Measurements from ENCODE around the gene INPP5K. TPM values are rescaled to one million over a fixed set of nuclear protein-coding genes. Genes with fewer than 3 reads are reported as not detected.
"Not testable (repeated sequence)": the region's sequence is repeated elsewhere in the genome, so short reads cannot be mapped to it uniquely, and the experiment has no call there.

The INPP5K gene
- total RNA-seq, 3 donors from 2014 or later = 43.7 to 49.9 (median 47.6) TPM

DNA sequence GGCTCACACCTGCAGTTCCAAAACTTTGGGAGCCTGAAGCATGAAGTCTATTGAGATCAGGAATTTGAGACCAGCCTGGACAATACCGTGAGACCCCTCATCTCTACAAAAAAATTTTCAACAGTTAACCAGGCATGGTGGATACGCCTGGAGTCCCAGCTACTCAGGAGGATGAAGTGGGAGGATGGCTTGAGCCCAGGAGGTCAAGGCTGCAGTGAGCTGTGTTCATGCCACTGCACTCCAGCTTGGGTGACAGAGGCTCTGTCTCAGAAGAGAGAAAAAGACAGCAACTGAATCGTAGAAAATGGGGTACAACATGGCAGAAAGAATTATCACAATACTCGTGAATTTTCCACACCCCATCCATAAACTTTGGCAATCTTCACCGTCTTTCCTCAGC is 63.6 kb downstream of the INPP5K start:
- intact Hi-C loops (cut with DNase I, micrococcal nuclease) = no loop called here
- H3K36me3 ChIP-seq (ENCODE audit: low read depth) = no peaks in the 10 kb centered on the region
- no peaks in the 10 kb centered on the region for H3K9me3 ChIP-seq
- H3K4me3 ChIP-seq = no peak overlapping the region
- H3K4me1 ChIP-seq (ENCODE audit: low read depth) = peaks cover 49% of the 10 kb centered on the region
- TF ChIP-seq, protein P1, sequence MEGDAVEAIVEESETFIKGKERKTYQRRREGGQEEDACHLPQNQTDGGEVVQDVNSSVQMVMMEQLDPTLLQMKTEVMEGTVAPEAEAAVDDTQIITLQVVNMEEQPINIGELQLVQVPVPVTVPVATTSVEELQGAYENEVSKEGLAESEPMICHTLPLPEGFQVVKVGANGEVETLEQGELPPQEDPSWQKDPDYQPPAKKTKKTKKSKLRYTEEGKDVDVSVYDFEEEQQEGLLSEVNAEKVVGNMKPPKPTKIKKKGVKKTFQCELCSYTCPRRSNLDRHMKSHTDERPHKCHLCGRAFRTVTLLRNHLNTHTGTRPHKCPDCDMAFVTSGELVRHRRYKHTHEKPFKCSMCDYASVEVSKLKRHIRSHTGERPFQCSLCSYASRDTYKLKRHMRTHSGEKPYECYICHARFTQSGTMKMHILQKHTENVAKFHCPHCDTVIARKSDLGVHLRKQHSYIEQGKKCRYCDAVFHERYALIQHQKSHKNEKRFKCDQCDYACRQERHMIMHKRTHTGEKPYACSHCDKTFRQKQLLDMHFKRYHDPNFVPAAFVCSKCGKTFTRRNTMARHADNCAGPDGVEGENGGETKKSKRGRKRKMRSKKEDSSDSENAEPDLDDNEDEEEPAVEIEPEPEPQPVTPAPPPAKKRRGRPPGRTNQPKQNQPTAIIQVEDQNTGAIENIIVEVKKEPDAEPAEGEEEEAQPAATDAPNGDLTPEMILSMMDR (IDR thresholded peaks at IDR 0.05) = no peak
- no peak for DNase-seq
- no peak for ATAC-seq

DNA sequence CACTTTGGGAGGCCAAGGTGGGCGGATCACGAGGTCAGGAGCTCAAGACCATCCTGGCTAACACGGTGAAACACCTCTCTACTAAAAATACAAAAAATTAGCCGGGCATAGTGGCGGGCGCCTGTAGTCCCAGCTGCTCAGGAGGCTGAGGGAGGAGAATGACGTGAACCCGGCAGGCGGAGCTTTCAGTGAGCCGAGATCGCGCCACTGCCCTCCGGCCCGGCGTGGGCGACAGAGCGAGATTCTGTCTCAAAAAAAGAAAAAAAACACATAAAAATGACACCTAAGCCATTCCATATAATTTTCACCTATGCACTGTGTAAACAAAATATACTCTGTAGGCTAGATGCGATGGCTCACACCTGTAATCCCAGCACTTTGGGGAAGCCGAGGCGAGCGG is 66.2 kb downstream of the INPP5K start:
- intact Hi-C loops (cut with DNase I, micrococcal nuclease); H3K36me3 ChIP-seq (ENCODE audit: low read depth); H3K4me3 ChIP-seq; ATAC-seq; DNase-seq; H3K9me3 ChIP-seq: not testable (repeated sequence)
- peaks cover 52% of the 10 kb centered on the region for H3K4me1 ChIP-seq (ENCODE audit: low read depth)

DNA sequence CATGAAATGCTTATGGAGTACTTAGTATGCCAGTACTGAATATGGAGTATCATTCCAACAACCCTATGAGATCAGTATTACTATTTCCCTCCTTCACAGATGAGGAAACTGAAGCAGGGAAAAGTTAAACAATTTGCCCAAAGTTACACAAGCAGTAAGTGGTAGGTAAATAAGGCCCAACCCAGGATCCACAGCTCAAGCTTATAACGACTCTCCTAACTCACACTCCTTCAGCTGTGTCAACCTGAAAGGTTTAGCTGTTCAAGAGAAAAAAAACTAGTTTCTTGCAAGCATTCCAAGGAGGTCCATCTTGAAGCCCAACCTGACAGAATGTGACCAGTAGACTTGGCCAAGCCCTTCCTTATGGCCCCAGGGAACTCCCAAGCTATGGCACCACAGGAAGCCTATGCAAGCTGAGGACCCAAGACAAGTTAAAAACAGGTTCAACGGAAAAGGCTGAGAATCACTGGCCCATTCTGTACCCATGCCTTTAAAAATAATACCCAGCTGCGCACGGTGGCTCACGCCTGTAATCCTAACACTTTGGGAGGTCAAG is 66.9 kb downstream of the INPP5K start:
- intact Hi-C loops (cut with DNase I, micrococcal nuclease) = no loop called here
- DNase-seq (peak in 1 of 3 donors; percentile 28), ATAC-seq (peak; percentile 78)
- TF ChIP-seq, protein P1 (IDR thresholded peaks at IDR 0.05) = no peak
- Histone ChIP-seq H3K4me1 (ENCODE audit: low read depth) (peaks cover 48% of the 10 kb centered on the region), H3K9me3 (no peaks in the 10 kb centered on the region), H3K4me3 (no peak overlapping the region), H3K36me3 (ENCODE audit: low read depth) (no peaks in the 10 kb centered on the region)

DNA sequence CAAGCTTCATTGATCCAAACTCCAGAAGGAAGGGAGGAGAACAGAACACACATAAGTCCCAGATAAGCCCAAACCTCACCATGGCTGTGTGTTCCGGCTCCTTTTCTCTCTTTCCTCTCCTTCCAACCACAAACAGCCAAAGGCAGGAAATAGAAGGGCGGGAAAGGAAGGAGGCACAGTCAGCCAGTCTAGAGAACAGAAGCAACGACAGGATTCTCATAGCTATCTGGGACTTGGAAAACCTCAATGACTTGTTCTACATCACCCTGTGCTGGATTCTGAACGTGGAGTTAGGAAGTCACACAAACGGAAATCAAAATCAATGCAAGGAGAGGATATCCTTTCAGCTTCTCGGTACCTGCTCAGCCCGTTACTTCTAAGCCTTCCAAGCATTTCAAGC is 69.4 kb downstream of the INPP5K start:
- TF ChIP-seq, protein P1 (IDR thresholded peaks at IDR 0.05) = no peak
- Histone ChIP-seq H3K9me3 (no peaks in the 10 kb centered on the region), H3K4me3 (no peak overlapping the region), H3K36me3 (ENCODE audit: low read depth) (no peaks in the 10 kb centered on the region), H3K4me1 (ENCODE audit: low read depth) (peaks cover 28% of the 10 kb centered on the region)
- intact Hi-C loops (cut with DNase I, micrococcal nuclease) = no loop called here
- DNase-seq = no peak
- ATAC-seq = no peak

DNA sequence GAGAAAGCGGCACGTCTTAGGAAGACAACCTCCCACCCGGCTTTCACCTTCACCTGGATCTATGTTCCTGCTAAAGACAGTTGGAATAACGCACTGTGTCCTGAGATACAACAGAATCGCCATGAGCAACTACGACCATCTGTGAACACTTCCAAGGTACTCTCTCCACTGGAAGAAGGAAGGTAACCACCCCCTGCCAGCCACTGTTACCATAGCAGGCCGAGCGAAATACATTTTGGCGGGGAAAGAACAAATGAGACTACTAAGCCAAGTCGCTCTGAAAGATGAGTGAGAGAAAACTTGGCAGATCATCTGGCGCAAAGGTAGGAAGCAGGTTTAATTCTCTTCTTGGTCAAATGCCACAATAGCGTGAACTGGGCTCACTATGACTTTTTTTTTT is 70.2 kb downstream of the INPP5K start:
- peaks cover 26% of the 10 kb centered on the region for H3K4me1 ChIP-seq (ENCODE audit: low read depth)
- DNase-seq = no peak
- H3K9me3 ChIP-seq = no peaks in the 10 kb centered on the region
- no peak for ATAC-seq
- no peak overlapping the region for H3K4me3 ChIP-seq
- intact Hi-C loops (cut with DNase I, micrococcal nuclease) = no loop called here
- no peaks in the 10 kb centered on the region for H3K36me3 ChIP-seq (ENCODE audit: low read depth)
- TF ChIP-seq, protein P1 (IDR thresholded peaks at IDR 0.05) = no peak

DNA sequence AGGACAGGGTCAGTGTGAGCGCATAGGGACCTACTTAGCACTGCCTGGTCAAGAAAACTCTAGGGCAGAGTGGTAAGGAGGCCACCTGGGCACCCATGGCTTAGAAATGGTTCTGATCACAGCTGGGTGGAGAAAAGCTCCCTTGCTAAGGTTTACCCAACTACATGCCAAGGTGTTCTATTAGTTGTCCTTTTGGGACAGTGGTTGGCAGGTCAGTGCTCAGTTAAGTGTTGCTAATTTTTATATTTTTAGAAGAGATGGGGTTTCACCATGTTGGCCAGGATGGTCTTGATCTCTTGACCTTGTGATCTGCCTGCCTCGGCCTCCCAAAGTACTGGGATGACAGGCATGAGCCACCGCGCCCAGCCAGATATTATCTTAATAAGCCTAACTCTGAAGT is 70.7 kb downstream of the INPP5K start:
- H3K9me3 ChIP-seq; H3K36me3 ChIP-seq (ENCODE audit: low read depth); intact Hi-C loops (cut with DNase I, micrococcal nuclease); ATAC-seq; DNase-seq; H3K4me3 ChIP-seq: not testable (repeated sequence)
- H3K4me1 ChIP-seq (ENCODE audit: low read depth) = peaks cover 26% of the 10 kb centered on the region

Other genes with a start within 250 kb of the INPP5K start
- not detected for gene BHLHA9, start 246.2 kb downstream of the INPP5K start, total RNA-seq
- under 1 TPM in 2 of 3 donors, not detected in 1; 0.41 to 0.66 TPM for gene TRARG1, start 236.9 kb downstream of the INPP5K start, total RNA-seq
- 100 to 1,000 TPM; 370 to 494 (median 380) TPM for gene YWHAE, start 116.4 kb downstream of the INPP5K start, total RNA-seq
- 10 to 100 TPM; 73.9 to 85.3 (median 74.0) TPM for gene CRK, start 60.4 kb downstream of the INPP5K start, total RNA-seq
- gene MYO1C, start 23.9 kb downstream of the INPP5K start, total RNA-seq = 100 to 1,000 TPM; 249 to 344 (median 276) TPM
- 10 to 100 TPM; 63.3 to 90.8 (median 81.6) TPM for gene PITPNA, start 46.2 kb upstream of the INPP5K start, total RNA-seq
- gene SLC43A2, start 112.2 kb upstream of the INPP5K start, total RNA-seq = 10 to 100 TPM; 12.7 to 30.8 (median 23.7) TPM
- 10 to 100 TPM; 13.1 to 17.8 (median 14.8) TPM for gene SCARF1, start 129.1 kb upstream of the INPP5K start, total RNA-seq
- gene RILP, start 133.3 kb upstream of the INPP5K start, total RNA-seq = 10 to 100 TPM; 33.3 to 71.6 (median 41.0) TPM
- 100 to 1,000 TPM; 214 to 238 (median 222) TPM for gene PRPF8, start 168.3 kb upstream of the INPP5K start, total RNA-seq
- gene TLCD2, start 193.8 kb upstream of the INPP5K start, total RNA-seq = 10 to 100 TPM; 29.0 to 45.6 (median 37.6) TPM
- gene WDR81, start 208.1 kb upstream of the INPP5K start, total RNA-seq = 10 to 100 TPM; 17.3 to 27.3 (median 22.4) TPM
- 1 to 10 TPM in 2 of 3 donors, under 1 TPM in 1; 0.78 to 8.2 (median 2.9) TPM for gene SERPINF2, start 226.3 kb upstream of the INPP5K start, total RNA-seq
- gene SERPINF1, start 245.4 kb upstream of the INPP5K start, total RNA-seq = 100 to 1,000 TPM in 1 of 3 donors, 10 to 100 TPM in 2; 16.9 to 111 (median 76.9) TPM